K562 (cell line): ENCODE measurements around the gene IFT81. TPM values are rescaled to one million over a fixed set of nuclear protein-coding genes. Genes with fewer than 3 reads are reported as not detected.
A peak's percentile ranks its signal among the peaks of the same experiment; 100 is the strongest.

Experiments
- ETV1 ChIP-seq: fragments of 450-650 bp; conservative IDR thresholded peaks from 2 replicates; pipeline ENCODE4 v1.6.1; 2016; ENCODE audit warnings: missing genetic modification characterization, control low read depth, low read depth, missing compliant biosample characterization
- MGA ChIP-seq: fragments of 450-650 bp; IDR thresholded peaks from 2 replicates; pipeline ENCODE4 v1.6.1; 2016; ENCODE audit warnings: mild to moderate bottlenecking, moderate library complexity
- MIER1 ChIP-seq: fragments of 450-650 bp; IDR thresholded peaks from 2 replicates; pipeline ENCODE4 v1.6.1; 2016; ENCODE audit warnings: antibody characterized with exemption, mild to moderate bottlenecking, low read depth
- MYBL2 ChIP-seq, 2 experiments: fragments of 450-650 bp in 1 of 2; sonication (generic) in 1 of 2; formaldehyde crosslinking in 1 of 2; IDR thresholded peaks; 2 replicates each; pipeline versions ENCODE4 v1.6.1 to v1.8.1; 2017 to 2022; ENCODE audit warnings: borderline replicate concordance in 1 of 2, inconsistent platforms in 1 of 2, low read depth in 1 of 2, mild to moderate bottlenecking in 1 of 2, missing genetic modification reagents in 1 of 2, moderate library complexity in 1 of 2
- NFE2 ChIP-seq: IDR thresholded peaks from 2 replicates; pipeline ENCODE4 v1.6.1; 2014; ENCODE audit warnings: antibody characterized with exemption, low read depth
- PCBP1 ChIP-seq: fragments of 200-400 bp; formaldehyde crosslinking; IDR thresholded peaks from 2 replicates; pipeline ENCODE4 v1.6.1; 2018; ENCODE audit warnings: mild to moderate bottlenecking, low read depth, low read length; ENCODE audit not compliant: poor library complexity, severe bottlenecking
- PTTG1 ChIP-seq: fragments of 450-650 bp; IDR thresholded peaks from 2 replicates; pipeline ENCODE4 v1.6.1; 2016; ENCODE audit warnings: low read depth, mild to moderate bottlenecking, missing genetic modification characterization, missing compliant biosample characterization
- ZC3H4 ChIP-seq: sonication (generic); formaldehyde crosslinking; IDR thresholded peaks from 2 replicates; pipeline ENCODE4 v1.9.0; 2021; ENCODE audit warnings: missing genetic modification reagents, borderline replicate concordance
- polyA plus RNA-seq, 8 experiments: library from polyadenylated mRNA; depleted of rRNA in 4 of 8; stranded (reverse) in 5 of 8; unstranded in 3 of 8; fragments of >200 nt; fragmentation: Nextera tagmentation in 2 of 8; fragmentation: Illumina TruSeq in 1 of 8; extraction: Ambion mirVana in 2 of 8; extraction: Trizol in 1 of 8; gene quantifications; 2 replicates each; pipeline versions ENCODE4 v1.2.1 to v1.2.3, GENCODE V29; 2011 to 2014; ENCODE audit warnings: inconsistent platforms in 1 of 8, missing spikeins in 1 of 8
- total RNA-seq, 7 experiments: library from RNA; depleted of rRNA in 6 of 7; stranded (reverse); fragments of >200 nt in 6 of 7; fragmentation: Illumina TruSeq in 2 of 7; extraction: Trizol in 2 of 7; gene quantifications; 2 replicates each; pipeline versions ENCODE4 v1.2.1 to v1.2.3, GENCODE V29; 2011 to 2021; ENCODE audit warnings: low replicate concordance in 1 of 7
- TF ChIP-seq, protein P1 (sequence below): sonication (generic); formaldehyde crosslinking; IDR thresholded peaks from 2 replicates; pipeline ENCODE4 v1.8.1; 2023; ENCODE audit warnings: missing genetic modification reagents, mild to moderate bottlenecking, borderline replicate concordance

IFT81 gene
- total and polyA plus RNA-seq, 9 of the 15 experiments (the other 6 are each of a cell fraction or from before 2014, with no cell fraction given): 2.8 to 11.9 (median 7.9) TPM

GRCh38 chr12:110079477-110080400 is 44.4 kb upstream of the IFT81 start (continued):
- TF ChIP-seq, protein P1, sequence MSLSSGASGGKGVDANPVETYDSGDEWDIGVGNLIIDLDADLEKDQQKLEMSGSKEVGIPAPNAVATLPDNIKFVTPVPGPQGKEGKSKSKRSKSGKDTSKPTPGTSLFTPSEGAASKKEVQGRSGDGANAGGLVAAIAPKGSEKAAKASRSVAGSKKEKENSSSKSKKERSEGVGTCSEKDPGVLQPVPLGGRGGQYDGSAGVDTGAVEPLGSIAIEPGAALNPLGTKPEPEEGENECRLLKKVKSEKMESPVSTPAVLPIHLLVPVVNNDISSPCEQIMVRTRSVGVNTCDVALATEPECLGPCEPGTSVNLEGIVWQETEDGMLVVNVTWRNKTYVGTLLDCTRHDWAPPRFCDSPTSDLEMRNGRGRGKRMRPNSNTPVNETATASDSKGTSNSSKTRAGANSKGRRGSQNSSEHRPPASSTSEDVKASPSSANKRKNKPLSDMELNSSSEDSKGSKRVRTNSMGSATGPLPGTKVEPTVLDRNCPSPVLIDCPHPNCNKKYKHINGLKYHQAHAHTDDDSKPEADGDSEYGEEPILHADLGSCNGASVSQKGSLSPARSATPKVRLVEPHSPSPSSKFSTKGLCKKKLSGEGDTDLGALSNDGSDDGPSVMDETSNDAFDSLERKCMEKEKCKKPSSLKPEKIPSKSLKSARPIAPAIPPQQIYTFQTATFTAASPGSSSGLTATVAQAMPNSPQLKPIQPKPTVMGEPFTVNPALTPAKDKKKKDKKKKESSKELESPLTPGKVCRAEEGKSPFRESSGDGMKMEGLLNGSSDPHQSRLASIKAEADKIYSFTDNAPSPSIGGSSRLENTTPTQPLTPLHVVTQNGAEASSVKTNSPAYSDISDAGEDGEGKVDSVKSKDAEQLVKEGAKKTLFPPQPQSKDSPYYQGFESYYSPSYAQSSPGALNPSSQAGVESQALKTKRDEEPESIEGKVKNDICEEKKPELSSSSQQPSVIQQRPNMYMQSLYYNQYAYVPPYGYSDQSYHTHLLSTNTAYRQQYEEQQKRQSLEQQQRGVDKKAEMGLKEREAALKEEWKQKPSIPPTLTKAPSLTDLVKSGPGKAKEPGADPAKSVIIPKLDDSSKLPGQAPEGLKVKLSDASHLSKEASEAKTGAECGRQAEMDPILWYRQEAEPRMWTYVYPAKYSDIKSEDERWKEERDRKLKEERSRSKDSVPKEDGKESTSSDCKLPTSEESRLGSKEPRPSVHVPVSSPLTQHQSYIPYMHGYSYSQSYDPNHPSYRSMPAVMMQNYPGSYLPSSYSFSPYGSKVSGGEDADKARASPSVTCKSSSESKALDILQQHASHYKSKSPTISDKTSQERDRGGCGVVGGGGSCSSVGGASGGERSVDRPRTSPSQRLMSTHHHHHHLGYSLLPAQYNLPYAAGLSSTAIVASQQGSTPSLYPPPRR (CRISPR knock-in tag): no peak
- TF ChIP-seq ZC3H4 (CRISPR knock-in tag) (no peak), PTTG1 (tag) (peak; percentile 30), NFE2 (no peak; the same call in 1 of the 2 replicates), PCBP1 (no peak), MGA (peak; percentile 99), MYBL2 (IDR thresholded peaks at IDR 0.05; ENCODE audit: low read depth) (0 out of 2 replicates have a peak, but pooled peaks have one; percentile 34), MYBL2 (CRISPR knock-in tag; IDR thresholded peaks at IDR 0.05; ENCODE audit: borderline replicate concordance) (no peak), ETV1 (tag) (peak; percentile 56), MIER1 (no peak)
